WTC11 (cell line): Measurements from ENCODE around the gene TCF12.

Source experiments
- CTCF ChIP-seq: fragments of 200-600 bp; IDR thresholded peaks from 2 replicates; pipeline ENCODE4 v1.8.0; 2022; ENCODE audit warnings: antibody characterized with exemption
- ETV6 ChIP-seq: sonication (generic); formaldehyde crosslinking; IDR thresholded peaks from 2 replicates; pipeline ENCODE4 v1.8.1; 2022; ENCODE audit warnings: mild to moderate bottlenecking, missing genetic modification reagents
- NR2C2 ChIP-seq: sonication (generic); formaldehyde crosslinking; IDR thresholded peaks from 2 replicates; pipeline ENCODE4 v1.8.0; 2022; ENCODE audit warnings: mild to moderate bottlenecking, missing genetic modification reagents
- NR3C1 ChIP-seq: sonication (generic); formaldehyde crosslinking; conservative IDR thresholded peaks from 2 replicates; pipeline ENCODE4 v1.8.1; 2023; ENCODE audit warnings: low read depth, mild to moderate bottlenecking, missing genetic modification reagents
- TF ChIP-seq, protein P1 (sequence below): fragments of 250-450 bp; sonication (Bioruptor Pico); IDR thresholded peaks from 2 replicates; pipeline ENCODE4 v1.9.0; 2021; ENCODE audit warnings: mild to moderate bottlenecking, borderline replicate concordance
- TF ChIP-seq, protein P2 (sequence below): sonication (generic); formaldehyde crosslinking; IDR thresholded peaks from 2 replicates; pipeline ENCODE4 v1.8.1; 2022; ENCODE audit warnings: low read depth, mild to moderate bottlenecking, moderate library complexity, missing genetic modification reagents, borderline replicate concordance
- TF ChIP-seq, protein P3 (sequence below): sonication (generic); formaldehyde crosslinking; IDR thresholded peaks from 2 replicates; pipeline ENCODE4 v1.8.0; 2023; ENCODE audit warnings: mild to moderate bottlenecking, missing genetic modification reagents
- TF ChIP-seq, protein P4 (sequence below): sonication (generic); formaldehyde crosslinking; IDR thresholded peaks from 2 replicates; pipeline ENCODE4 v1.8.1; 2023; ENCODE audit warnings: mild to moderate bottlenecking, missing genetic modification reagents
- TF ChIP-seq, protein P5 (sequence below): fragments of 250-450 bp; sonication (Bioruptor Pico); IDR thresholded peaks from 2 replicates; pipeline ENCODE4 v1.9.0; 2021; ENCODE audit warnings: moderate library complexity, mild to moderate bottlenecking, inconsistent platforms, borderline replicate concordance

GRCh38 chr15:56934269-56934668, 15.8 kb downstream of the TCF12 start:
- no peak for TF ChIP-seq CTCF
- TF ChIP-seq, protein P1, sequence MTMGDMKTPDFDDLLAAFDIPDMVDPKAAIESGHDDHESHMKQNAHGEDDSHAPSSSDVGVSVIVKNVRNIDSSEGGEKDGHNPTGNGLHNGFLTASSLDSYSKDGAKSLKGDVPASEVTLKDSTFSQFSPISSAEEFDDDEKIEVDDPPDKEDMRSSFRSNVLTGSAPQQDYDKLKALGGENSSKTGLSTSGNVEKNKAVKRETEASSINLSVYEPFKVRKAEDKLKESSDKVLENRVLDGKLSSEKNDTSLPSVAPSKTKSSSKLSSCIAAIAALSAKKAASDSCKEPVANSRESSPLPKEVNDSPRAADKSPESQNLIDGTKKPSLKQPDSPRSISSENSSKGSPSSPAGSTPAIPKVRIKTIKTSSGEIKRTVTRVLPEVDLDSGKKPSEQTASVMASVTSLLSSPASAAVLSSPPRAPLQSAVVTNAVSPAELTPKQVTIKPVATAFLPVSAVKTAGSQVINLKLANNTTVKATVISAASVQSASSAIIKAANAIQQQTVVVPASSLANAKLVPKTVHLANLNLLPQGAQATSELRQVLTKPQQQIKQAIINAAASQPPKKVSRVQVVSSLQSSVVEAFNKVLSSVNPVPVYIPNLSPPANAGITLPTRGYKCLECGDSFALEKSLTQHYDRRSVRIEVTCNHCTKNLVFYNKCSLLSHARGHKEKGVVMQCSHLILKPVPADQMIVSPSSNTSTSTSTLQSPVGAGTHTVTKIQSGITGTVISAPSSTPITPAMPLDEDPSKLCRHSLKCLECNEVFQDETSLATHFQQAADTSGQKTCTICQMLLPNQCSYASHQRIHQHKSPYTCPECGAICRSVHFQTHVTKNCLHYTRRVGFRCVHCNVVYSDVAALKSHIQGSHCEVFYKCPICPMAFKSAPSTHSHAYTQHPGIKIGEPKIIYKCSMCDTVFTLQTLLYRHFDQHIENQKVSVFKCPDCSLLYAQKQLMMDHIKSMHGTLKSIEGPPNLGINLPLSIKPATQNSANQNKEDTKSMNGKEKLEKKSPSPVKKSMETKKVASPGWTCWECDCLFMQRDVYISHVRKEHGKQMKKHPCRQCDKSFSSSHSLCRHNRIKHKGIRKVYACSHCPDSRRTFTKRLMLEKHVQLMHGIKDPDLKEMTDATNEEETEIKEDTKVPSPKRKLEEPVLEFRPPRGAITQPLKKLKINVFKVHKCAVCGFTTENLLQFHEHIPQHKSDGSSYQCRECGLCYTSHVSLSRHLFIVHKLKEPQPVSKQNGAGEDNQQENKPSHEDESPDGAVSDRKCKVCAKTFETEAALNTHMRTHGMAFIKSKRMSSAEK (CRISPR knock-in tag): no peak
- TF ChIP-seq, protein P2, sequence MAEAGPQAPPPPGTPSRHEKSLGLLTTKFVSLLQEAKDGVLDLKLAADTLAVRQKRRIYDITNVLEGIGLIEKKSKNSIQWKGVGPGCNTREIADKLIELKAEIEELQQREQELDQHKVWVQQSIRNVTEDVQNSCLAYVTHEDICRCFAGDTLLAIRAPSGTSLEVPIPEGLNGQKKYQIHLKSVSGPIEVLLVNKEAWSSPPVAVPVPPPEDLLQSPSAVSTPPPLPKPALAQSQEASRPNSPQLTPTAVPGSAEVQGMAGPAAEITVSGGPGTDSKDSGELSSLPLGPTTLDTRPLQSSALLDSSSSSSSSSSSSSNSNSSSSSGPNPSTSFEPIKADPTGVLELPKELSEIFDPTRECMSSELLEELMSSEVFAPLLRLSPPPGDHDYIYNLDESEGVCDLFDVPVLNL (CRISPR knock-in tag): no peak
- TF ChIP-seq, protein P3, sequence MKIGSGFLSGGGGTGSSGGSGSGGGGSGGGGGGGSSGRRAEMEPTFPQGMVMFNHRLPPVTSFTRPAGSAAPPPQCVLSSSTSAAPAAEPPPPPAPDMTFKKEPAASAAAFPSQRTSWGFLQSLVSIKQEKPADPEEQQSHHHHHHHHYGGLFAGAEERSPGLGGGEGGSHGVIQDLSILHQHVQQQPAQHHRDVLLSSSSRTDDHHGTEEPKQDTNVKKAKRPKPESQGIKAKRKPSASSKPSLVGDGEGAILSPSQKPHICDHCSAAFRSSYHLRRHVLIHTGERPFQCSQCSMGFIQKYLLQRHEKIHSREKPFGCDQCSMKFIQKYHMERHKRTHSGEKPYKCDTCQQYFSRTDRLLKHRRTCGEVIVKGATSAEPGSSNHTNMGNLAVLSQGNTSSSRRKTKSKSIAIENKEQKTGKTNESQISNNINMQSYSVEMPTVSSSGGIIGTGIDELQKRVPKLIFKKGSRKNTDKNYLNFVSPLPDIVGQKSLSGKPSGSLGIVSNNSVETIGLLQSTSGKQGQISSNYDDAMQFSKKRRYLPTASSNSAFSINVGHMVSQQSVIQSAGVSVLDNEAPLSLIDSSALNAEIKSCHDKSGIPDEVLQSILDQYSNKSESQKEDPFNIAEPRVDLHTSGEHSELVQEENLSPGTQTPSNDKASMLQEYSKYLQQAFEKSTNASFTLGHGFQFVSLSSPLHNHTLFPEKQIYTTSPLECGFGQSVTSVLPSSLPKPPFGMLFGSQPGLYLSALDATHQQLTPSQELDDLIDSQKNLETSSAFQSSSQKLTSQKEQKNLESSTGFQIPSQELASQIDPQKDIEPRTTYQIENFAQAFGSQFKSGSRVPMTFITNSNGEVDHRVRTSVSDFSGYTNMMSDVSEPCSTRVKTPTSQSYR: no peak
- TF ChIP-seq, protein P4, sequence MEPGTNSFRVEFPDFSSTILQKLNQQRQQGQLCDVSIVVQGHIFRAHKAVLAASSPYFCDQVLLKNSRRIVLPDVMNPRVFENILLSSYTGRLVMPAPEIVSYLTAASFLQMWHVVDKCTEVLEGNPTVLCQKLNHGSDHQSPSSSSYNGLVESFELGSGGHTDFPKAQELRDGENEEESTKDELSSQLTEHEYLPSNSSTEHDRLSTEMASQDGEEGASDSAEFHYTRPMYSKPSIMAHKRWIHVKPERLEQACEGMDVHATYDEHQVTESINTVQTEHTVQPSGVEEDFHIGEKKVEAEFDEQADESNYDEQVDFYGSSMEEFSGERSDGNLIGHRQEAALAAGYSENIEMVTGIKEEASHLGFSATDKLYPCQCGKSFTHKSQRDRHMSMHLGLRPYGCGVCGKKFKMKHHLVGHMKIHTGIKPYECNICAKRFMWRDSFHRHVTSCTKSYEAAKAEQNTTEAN (CRISPR knock-in tag): no peak
- TF ChIP-seq ETV6 (CRISPR knock-in tag): no peak
- TF ChIP-seq, protein P5, sequence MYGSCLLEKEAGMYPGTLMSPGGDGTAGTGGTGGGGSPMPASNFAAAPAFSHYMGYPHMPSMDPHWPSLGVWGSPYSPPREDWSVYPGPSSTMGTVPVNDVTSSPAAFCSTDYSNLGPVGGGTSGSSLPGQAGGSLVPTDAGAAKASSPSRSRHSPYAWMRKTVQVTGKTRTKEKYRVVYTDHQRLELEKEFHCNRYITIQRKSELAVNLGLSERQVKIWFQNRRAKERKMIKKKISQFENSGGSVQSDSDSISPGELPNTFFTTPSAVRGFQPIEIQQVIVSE (CRISPR knock-in tag): no peak
- TF ChIP-seq NR2C2: no peak
- no peak for TF ChIP-seq NR3C1 (CRISPR knock-in tag)
